HepG2 (cell line): ENCODE data around the gene NUDT8. TPM values are rescaled to one million over a fixed set of nuclear protein-coding genes. Genes with fewer than 3 reads are reported as not detected.
A peak's percentile ranks its signal among the peaks of the same experiment; 100 is the strongest.

ENCODE experiments used
- ATAC-seq: fragments of 200-7000 bp; cut with Tn5 transposase; 3 replicates; pipeline ENCODE4 v1.9.1; 2020; ENCODE audit warnings: mild to moderate bottlenecking, moderate library complexity
- BruUV-seq: library from RNA; stranded (reverse); fragments of 400-500 nt; replicated peaks from 2 replicates; lab custom pipeline; 2021; lab: Mats Ljungman, UMichigan
- CTCF ChIA-PET: fragments of 300-600 bp; formaldehyde crosslinking; extraction: SDS; loops from one replicate; lab custom pipeline; 2021; ENCODE audit warnings: low total read pairs, inconsistent platforms, low intra/inter-chr PET ratio; lab: Yijun Ruan, JAX
- POLR2A ChIA-PET: fragments of 350-600 bp; sonication (Branson Sonifier 250); formaldehyde crosslinking; loops from one replicate; lab custom pipeline; 2020; ENCODE audit warnings: antibody characterized with exemption, inconsistent platforms; lab: Yijun Ruan, JAX
- DNase-seq: peaks from one replicate; pipeline ENCODE4 v3.0.0-alpha.2; 2015; ENCODE audit warnings: low spot score
- FAIRE-seq: peaks from 3 replicates; lab custom pipeline; 2011; peaks lifted over from hg19 to GRCh38; lab: Jason Lieb, UNC
- H2AFZ ChIP-seq: one replicate; pipeline ENCODE4 v1.6.1; 2011; ENCODE audit warnings: low read length, inconsistent platforms
- H3K27ac ChIP-seq: fragments of 300-600 bp; 3 replicates; pipeline ENCODE4 v1.8.0; 2011; ENCODE audit warnings: mixed run types, mild to moderate bottlenecking, mixed read lengths, low read length, inconsistent platforms; ENCODE audit not compliant: insufficient read depth; ENCODE audit errors: extremely low read length
- H3K27me3 ChIP-seq, 2 experiments: fragments of 200-600 bp in 1 of 2; 2 replicates in 1 of 2; 3 replicates in 1 of 2; pipeline versions ENCODE4 v1.6.0 to v1.8.0; 2011; ENCODE audit warnings: low read length in 2 of 2, mild to moderate bottlenecking in 2 of 2, moderate library complexity in 2 of 2, inconsistent platforms in 1 of 2; ENCODE audit not compliant: insufficient read depth in 2 of 2, control insufficient read depth in 1 of 2
- H3K36me3 ChIP-seq, 2 experiments: fragments of 200-600 bp in 1 of 2; replicated peaks in 1 of 2; 2 replicates in 1 of 2; 3 replicates in 1 of 2; pipeline versions ENCODE4 v1.5.1 to v1.8.0; 2011; ENCODE audit warnings: low read length in 2 of 2, inconsistent platforms in 1 of 2; ENCODE audit not compliant: insufficient read depth in 2 of 2, control insufficient read depth in 1 of 2
- H3K4me1 ChIP-seq: 2 replicates; pipeline ENCODE4 v1.5.1; 2012; ENCODE audit warnings: low read length, inconsistent platforms; ENCODE audit not compliant: insufficient read depth
- H3K4me2 ChIP-seq: 2 replicates; pipeline ENCODE4 v1.6.0; 2011; ENCODE audit warnings: low read depth, low read length, inconsistent platforms
- H3K4me3 ChIP-seq, 3 experiments: fragments of 200-600 bp in 1 of 3; sonication (generic), shearing (Covaris generic) in 1 of 3; replicated peaks in 1 of 3; 2 replicates each; pipeline ENCODE4 v1.5.1; 2011 to 2016; ENCODE audit warnings: low read length in 3 of 3, inconsistent platforms in 2 of 3, low read depth in 2 of 3, mild to moderate bottlenecking in 2 of 3, control low read depth in 1 of 3, mixed read lengths in 1 of 3; ENCODE audit not compliant: insufficient read depth in 1 of 3
- H3K79me2 ChIP-seq: one replicate; pipeline ENCODE4 v1.6.1; 2011; ENCODE audit warnings: low read length, inconsistent platforms; ENCODE audit not compliant: insufficient read depth
- H3K9ac ChIP-seq: 2 replicates; pipeline ENCODE4 v1.6.0; 2011; ENCODE audit warnings: mild to moderate bottlenecking, low read depth, low read length, inconsistent platforms; ENCODE audit not compliant: insufficient read depth
- H3K9me3 ChIP-seq: 2 replicates; pipeline ENCODE4 v1.5.1; 2012; ENCODE audit warnings: mild to moderate bottlenecking, low read length
- H4K20me1 ChIP-seq: 2 replicates; pipeline ENCODE4 v1.6.0; 2011; ENCODE audit warnings: inconsistent platforms, mild to moderate bottlenecking, low read length, moderate library complexity; ENCODE audit not compliant: insufficient read depth
- ATAD3A ChIP-seq: sonication (generic); formaldehyde crosslinking; IDR thresholded peaks from 2 replicates; pipeline ENCODE4 v1.4.0; 2020; ENCODE audit warnings: missing genetic modification reagents
- KDM3A ChIP-seq: IDR thresholded peaks from 2 replicates; pipeline ENCODE4 v1.6.1; 2018; ENCODE audit warnings: low read depth, missing compliant biosample characterization
- RCOR2 ChIP-seq: IDR thresholded peaks from 2 replicates; pipeline ENCODE4 v1.6.1; 2016; ENCODE audit warnings: missing biosample characterization, missing genetic modification reagents
- WGBS: methylation state at CpG from one replicate; pipeline ENCODE4 v1.1.6; 2017; ENCODE audit warnings: low lambda C conversion rate; 5-methylcytosine and 5-hydroxymethylcytosine counted together
- in situ Hi-C: cut with HindIII; loops from 2 replicates; pipeline ENCODE4 v1.10.0; 2017; ENCODE audit warnings: low pct_unique_long_range_greater_than_20kb; ENCODE audit not compliant: extremely low pct_ligation_motif_present
- intact Hi-C: fragments of 100-400 bp; cut with micrococcal nuclease; formaldehyde crosslinking; loops from one replicate; pipeline ENCODE4 v1.10.0; 2022; ENCODE audit not compliant: unreplicated experiment
- polyA plus RNA-seq, 8 experiments: library from polyadenylated mRNA; depleted of rRNA in 3 of 8; stranded (reverse) in 7 of 8; unstranded in 1 of 8; fragments of >200 nt; fragmentation: Illumina TruSeq in 4 of 8; extraction: Trizol in 4 of 8; gene quantifications; 2 replicates each; pipeline versions ENCODE4 v1.2.1 to v1.2.3, GENCODE V29; 2011 to 2016; ENCODE audit warnings: low read depth in 4 of 8, missing spikeins in 1 of 8, mixed read lengths in 1 of 8; ENCODE audit not compliant: insufficient read depth in 1 of 8
- total RNA-seq, 5 experiments: library from RNA; depleted of rRNA; stranded (reverse); fragments of >200 nt; fragmentation: Illumina TruSeq; extraction: Trizol; gene quantifications; 2 replicates each; pipeline ENCODE4 v1.2.3, GENCODE V29; 2016; ENCODE audit warnings: low read depth in 1 of 5
- TF ChIP-seq, protein P1 (sequence below): sonication (generic); formaldehyde crosslinking; conservative IDR thresholded peaks from 2 replicates; pipeline ENCODE4 v1.5.0; 2020; ENCODE audit warnings: missing genetic modification reagents
- TF ChIP-seq, protein P2 (sequence below): sonication (generic); formaldehyde crosslinking; IDR thresholded peaks from 2 replicates; pipeline ENCODE4 v1.4.0; 2020; ENCODE audit warnings: mild to moderate bottlenecking, missing genetic modification reagents

NUDT8 gene
- total and polyA plus RNA-seq, 2 of the 13 experiments (the other 11 are each of a cell fraction or from before 2014, with no cell fraction given), result 6.7 to 25.8 TPM

DNA sequence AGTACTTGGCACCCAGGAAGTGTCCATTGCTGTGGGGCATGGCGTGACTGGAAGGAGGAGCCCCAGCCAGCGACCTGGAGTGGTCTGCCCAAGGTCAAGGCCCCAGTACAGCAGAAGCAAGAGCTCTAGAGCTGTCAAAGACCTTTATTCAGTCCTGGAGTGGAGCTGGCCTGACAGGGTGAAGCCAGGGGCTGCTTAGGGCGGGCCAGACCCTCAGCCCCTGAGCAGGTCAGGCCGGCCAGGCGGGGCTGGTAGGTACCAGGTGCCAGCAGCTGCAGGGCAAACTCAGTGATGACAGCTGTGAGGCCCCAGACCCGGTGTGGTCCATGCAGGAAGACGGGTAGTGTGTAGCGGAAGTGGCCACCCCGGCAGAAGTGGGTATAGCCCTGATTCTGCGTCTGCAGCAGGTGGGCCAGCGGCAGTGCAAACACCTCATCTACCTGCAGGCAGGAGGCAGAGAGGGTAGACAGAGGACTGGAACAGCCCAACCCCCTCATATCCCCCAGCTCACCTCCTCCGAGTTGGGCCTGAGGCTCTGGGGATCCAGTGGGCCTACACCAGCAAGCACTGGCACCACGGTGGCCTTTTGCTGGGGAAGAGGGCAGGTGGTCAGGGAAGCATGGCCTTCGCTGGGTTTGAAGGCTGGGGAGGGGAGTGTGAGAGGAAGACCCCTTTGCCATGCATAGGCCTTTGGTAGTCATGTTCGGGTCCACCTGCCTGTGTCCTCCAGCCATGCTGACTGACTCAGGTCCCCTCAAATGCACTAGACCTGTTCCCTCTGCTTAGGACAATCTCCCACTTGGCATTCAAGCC lies 1.7 kb downstream of the NUDT8 start:
- ATAC-seq (no peak), FAIRE-seq (no peak), DNase-seq (no peak)
- WGBS, result 100% methylated on average over 5 of the region's 15 CpGs
- no TSS peak for BruUV-seq
- TF ChIP-seq, protein P1, sequence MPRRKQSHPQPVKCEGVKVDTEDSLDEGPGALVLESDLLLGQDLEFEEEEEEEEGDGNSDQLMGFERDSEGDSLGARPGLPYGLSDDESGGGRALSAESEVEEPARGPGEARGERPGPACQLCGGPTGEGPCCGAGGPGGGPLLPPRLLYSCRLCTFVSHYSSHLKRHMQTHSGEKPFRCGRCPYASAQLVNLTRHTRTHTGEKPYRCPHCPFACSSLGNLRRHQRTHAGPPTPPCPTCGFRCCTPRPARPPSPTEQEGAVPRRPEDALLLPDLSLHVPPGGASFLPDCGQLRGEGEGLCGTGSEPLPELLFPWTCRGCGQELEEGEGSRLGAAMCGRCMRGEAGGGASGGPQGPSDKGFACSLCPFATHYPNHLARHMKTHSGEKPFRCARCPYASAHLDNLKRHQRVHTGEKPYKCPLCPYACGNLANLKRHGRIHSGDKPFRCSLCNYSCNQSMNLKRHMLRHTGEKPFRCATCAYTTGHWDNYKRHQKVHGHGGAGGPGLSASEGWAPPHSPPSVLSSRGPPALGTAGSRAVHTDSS (CRISPR knock-in tag), result no peak
- TF ChIP-seq RCOR2 (CRISPR knock-in tag), result no peak
- no peak for TF ChIP-seq ATAD3A (CRISPR knock-in tag)
- TF ChIP-seq, protein P2, sequence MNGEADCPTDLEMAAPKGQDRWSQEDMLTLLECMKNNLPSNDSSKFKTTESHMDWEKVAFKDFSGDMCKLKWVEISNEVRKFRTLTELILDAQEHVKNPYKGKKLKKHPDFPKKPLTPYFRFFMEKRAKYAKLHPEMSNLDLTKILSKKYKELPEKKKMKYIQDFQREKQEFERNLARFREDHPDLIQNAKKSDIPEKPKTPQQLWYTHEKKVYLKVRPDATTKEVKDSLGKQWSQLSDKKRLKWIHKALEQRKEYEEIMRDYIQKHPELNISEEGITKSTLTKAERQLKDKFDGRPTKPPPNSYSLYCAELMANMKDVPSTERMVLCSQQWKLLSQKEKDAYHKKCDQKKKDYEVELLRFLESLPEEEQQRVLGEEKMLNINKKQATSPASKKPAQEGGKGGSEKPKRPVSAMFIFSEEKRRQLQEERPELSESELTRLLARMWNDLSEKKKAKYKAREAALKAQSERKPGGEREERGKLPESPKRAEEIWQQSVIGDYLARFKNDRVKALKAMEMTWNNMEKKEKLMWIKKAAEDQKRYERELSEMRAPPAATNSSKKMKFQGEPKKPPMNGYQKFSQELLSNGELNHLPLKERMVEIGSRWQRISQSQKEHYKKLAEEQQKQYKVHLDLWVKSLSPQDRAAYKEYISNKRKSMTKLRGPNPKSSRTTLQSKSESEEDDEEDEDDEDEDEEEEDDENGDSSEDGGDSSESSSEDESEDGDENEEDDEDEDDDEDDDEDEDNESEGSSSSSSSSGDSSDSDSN (CRISPR knock-in tag), result no peak
- no peak for TF ChIP-seq KDM3A
- H2AFZ ChIP-seq, result no peak overlapping the region
- in situ Hi-C loops (no loop called here), intact Hi-C loops (no loop called here)
- H3K4me3 ChIP-seq, result 0 out of 6 replicates have a peak overlapping the region, but pooled peaks of 1 of the 3 experiments have one; percentile 77
- H3K27me3 ChIP-seq, result no peaks in the 10 kb centered on the region
- H4K20me1 ChIP-seq, result no peaks in the 10 kb centered on the region
- ChIA-PET POLR2A (interaction anchor here (1.4 to 4.8 kb wide), 4 partner anchors 11 to 22 kb away, joined by 4 to 52 read pairs (median 8); partner anchors contain the start of gene ACY3), CTCF (interaction anchor here (2.0 kb wide), 1 partner anchor 32 kb away, joined by 13 read pairs; no protein-coding TSS in a partner anchor)
- H3K36me3 ChIP-seq, result no peaks in the 10 kb centered on the region
- no peaks in the 10 kb centered on the region for H3K9me3 ChIP-seq
- peak overlapping the region; percentile 78; the same call in 1 of the 2 replicates for H3K9ac ChIP-seq
- no peak overlapping the region for H3K27ac ChIP-seq
- no peaks in the 10 kb centered on the region for H3K79me2 ChIP-seq
- peak overlapping the region; percentile 91 for H3K4me2 ChIP-seq
- peaks cover 48% of the 10 kb centered on the region for H3K4me1 ChIP-seq
